Putamen (tissue), 1 donor: ENCODE measurements around the gene NARF.
"Not testable (repeated sequence)": the region's sequence is repeated elsewhere in the genome, so short reads cannot be mapped to it uniquely, and the experiment has no call there.

Source experiments
- DNase-seq: peaks from one replicate; pipeline ENCODE4 v3.0.0-alpha.2; 2016; ENCODE audit warnings: low spot score

NARF gene

GRCh38 chr17:82503094-82503727, 44.7 kb downstream of the NARF start:
- no peak for DNase-seq

GRCh38 chr17:82503728-82504308, 45.3 kb downstream of the NARF start:
- no peak for DNase-seq

GRCh38 chr17:82505296-82505695, 46.8 kb downstream of the NARF start:
- no peak for DNase-seq

DNA sequence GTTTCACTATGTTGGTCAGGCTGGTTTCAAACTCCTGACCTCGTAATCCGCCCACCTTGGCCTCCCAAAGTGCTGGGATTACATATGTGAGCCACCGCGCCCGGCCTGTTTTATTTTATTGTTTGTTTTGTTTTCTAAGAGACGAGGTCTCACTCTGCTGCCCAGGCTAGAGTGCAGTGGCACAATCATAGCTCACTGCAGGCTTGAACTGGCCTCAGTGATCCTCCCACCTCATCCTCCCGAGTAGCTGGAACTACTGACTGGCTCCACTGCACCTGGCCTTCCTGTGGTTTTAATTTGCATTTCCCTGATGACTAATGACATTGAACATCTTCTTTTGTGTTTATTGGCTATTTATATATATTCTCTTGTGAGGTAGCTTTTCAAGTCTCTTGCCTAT, 47.9 kb downstream of the NARF start:
- not testable (repeated sequence) for DNase-seq

GRCh38 chr17:82507631-82508175, 49.2 kb downstream of the NARF start:
- DNase-seq = no peak

- not testable (repeated sequence) for DNase-seq
Observed at GRCh38 chr17:82511642-82512041, 53.1 kb downstream of the NARF start.

GRCh38 chr17:82513864-82514263, 55.3 kb downstream of the NARF start:
- DNase-seq = not testable (repeated sequence)

GRCh38 chr17:82517230-82517865, 58.8 kb downstream of the NARF start:
- no peak for DNase-seq

GRCh38 chr17:82518826-82519810, 60.6 kb downstream of the NARF start, which contains the start of gene FOXK2:
Gene FOXK2 (plus strand): TSS chr17:82519732. CDS start chr17:82519889, 157 bp downstream.
- DNase-seq = peak; percentile 95

- DNase-seq = no peak
Observed at GRCh38 chr17:82519971-82520903, 61.7 kb downstream of the NARF start.

- no peak for DNase-seq
Observed at GRCh38 chr17:82524540-82524939, 66.0 kb downstream of the NARF start.

- DNase-seq = no peak
Observed at GRCh38 chr17:82525712-82526111, 67.2 kb downstream of the NARF start.

- DNase-seq = no peak
Observed at GRCh38 chr17:82527898-82528297, 69.4 kb downstream of the NARF start.

GRCh38 chr17:82528484-82529265, 70.1 kb downstream of the NARF start:
- DNase-seq = peak; percentile 72

DNA sequence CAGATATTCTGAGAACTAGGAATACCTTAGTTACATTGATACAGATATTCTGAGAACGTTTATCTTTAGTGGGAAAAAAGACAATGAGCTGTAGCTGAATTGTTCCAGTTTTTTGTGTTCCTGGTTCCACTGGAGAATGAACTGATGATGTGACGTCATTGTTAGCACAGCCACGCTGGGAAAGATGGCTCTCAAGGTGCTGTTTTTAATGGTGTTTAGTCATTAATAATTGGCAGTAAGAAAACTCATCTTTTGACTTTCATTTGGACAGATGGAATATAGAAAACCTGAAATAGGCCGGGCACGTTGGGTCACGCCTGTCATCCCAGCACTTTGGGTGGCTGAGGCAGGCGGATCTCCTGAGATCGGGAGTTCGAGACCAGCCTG, 71.4 kb downstream of the NARF start:
- DNase-seq = no peak

- no peak for DNase-seq
Observed at GRCh38 chr17:82531431-82531881, 72.9 kb downstream of the NARF start.

DNA sequence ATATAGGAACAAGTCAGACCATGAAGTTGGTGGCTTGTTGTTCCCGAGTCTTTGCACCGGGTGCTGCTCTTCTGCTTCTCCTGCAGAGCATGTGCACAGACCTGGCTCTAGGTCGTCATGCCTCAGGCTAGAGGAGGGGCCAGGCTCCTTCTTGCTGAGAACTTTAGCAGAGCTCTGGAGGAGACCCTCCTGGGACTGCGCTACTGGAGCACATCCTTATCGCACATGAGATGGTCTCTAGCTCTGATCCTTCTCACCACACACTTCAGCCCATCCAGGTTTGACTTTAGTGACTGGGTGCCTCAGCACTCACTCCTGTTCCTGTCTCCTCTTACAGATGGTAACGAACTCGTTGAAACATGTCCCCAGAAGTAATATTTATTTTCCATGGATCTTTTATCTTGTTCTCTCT, 75.9 kb downstream of the NARF start:
- no peak for DNase-seq

DNA sequence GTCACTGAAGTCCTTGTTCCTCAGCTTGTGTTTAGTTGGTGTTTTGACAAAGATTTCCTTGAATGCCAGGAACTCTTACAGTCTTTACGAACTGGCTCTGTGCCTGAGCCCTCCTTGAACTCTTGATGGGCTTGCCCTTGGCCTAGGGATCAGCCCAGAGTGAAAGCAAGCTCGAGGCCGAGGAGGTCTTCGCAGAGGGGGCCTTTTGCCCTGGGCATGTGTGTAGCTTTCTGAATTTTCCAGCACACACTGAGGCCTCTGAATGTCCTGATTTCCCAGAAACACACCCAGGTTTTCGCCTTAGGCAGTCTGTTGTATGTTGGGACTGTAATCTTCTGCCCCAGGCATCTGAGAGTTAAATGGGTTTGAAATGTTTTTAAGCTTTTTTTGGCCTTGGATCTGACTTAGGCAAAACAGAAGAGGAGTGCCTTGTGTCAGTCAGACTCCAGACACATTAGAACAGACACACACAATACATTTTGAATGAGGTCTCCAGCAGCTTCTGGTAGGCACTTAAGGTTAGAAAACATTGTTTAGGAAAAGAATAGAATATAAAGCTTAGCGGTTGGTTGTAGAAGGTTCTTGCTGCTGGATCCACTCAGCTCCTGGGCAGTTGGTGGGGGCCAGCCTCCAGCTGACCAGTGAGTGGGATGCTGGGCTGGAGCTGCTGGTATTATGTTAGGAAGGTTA, 78.1 kb downstream of the NARF start:
- DNase-seq = no peak

DNA sequence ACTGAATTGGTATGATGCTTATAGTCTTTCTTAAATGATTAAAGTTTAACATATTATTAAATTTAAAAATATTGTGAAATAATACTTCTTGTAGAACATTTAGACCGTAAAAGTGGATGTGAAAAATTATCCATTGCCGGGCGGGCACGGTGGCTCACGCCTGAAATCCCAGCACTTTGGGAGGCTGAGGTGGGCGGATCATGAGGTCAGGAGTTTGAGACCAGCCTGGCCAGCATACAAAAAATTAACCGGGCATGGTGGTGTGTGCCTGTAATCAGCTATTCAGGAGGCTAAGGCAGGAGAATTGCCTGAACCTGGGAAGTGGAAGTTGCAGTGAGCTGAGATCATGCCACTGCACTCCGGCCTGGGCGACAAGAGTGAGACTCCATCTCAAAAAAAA, 78.7 kb downstream of the NARF start:
- not testable (repeated sequence) for DNase-seq
